A549 (cell line): ENCODE results near the gene ARL6IP5. TPM values are rescaled to one million over a fixed set of nuclear protein-coding genes. Genes with fewer than 3 reads are reported as not detected.
A peak's percentile ranks its signal among the peaks of the same experiment; 100 is the strongest.

Experiments
- ATAC-seq, 2 experiments: fragments of 200-7000 bp in 1 of 2; fragments of >200 bp in 1 of 2; cut with Nextera tagmentation in 1 of 2; cut with Tn5 transposase in 1 of 2; 3 replicates each; pipeline versions ENCODE4 v1.8.0 to v1.9.1; 2018 to 2020; ENCODE audit warnings: mild to moderate bottlenecking in 1 of 2, moderate library complexity in 1 of 2
- CTCF ChIA-PET: fragments of 300-600 bp; sonication (Branson Sonifier 250); formaldehyde crosslinking; extraction: SDS; loops from one replicate; lab custom pipeline; 2021; ENCODE audit warnings: antibody characterized with exemption, inconsistent platforms; lab: Yijun Ruan, JAX
- POLR2A ChIA-PET: fragments of 350-600 bp; formaldehyde crosslinking; extraction: SDS; loops from one replicate; lab custom pipeline; 2021; ENCODE audit warnings: antibody characterized with exemption, inconsistent platforms; lab: Yijun Ruan, JAX
- DNase-seq, 2 experiments: peaks; one replicate each; pipeline versions ENCODE4 v3.0.0 to v3.0.0-alpha.2; 2011 to 2016; ENCODE audit warnings: low read depth in 1 of 2, low spot score in 1 of 2
- FAIRE-seq: peaks from 2 replicates; lab custom pipeline; 2011; peaks lifted over from hg19 to GRCh38; lab: Jason Lieb, UNC
- H3K27ac ChIP-seq, 2 experiments: fragments of >200 bp; sonication (Bioruptor Twin); formaldehyde crosslinking; 3 replicates each; pipeline ENCODE4 v1.5.1; 2016 to 2017
- H3K4me1 ChIP-seq: fragments of >200 bp; sonication (Bioruptor Twin); formaldehyde crosslinking; 3 replicates; pipeline ENCODE4 v1.6.1; 2016
- H3K4me2 ChIP-seq: fragments of >200 bp; sonication (Bioruptor Twin); formaldehyde crosslinking; 3 replicates; pipeline ENCODE4 v1.6.1; 2016
- H3K4me3 ChIP-seq: fragments of >200 bp; sonication (Bioruptor Twin); formaldehyde crosslinking; 3 replicates; pipeline ENCODE4 v1.5.1; 2016
- H3K9me3 ChIP-seq: fragments of >200 bp; sonication (Bioruptor Twin); formaldehyde crosslinking; 3 replicates; pipeline ENCODE4 v1.6.1; 2016
- BCL3 ChIP-seq: fragments of >200 bp; sonication (Bioruptor Twin); formaldehyde crosslinking; IDR thresholded peaks from 3 replicates; pipeline ENCODE4 v1.6.1; 2016
- CBX8 ChIP-seq: fragments of 200-600 bp; sonication (generic); IDR thresholded peaks from 2 replicates; pipeline ENCODE4 v1.6.1; 2016
- CHD4 ChIP-seq: fragments of 200-600 bp; sonication (generic); IDR thresholded peaks from 2 replicates; pipeline ENCODE4 v1.6.1; 2016; ENCODE audit warnings: antibody characterized with exemption, mild to moderate bottlenecking, borderline replicate concordance
- EHMT2 ChIP-seq: fragments of 200-600 bp; sonication (generic); IDR thresholded peaks from 2 replicates; pipeline ENCODE4 v1.6.1; 2016; ENCODE audit warnings: antibody characterized with exemption, low read depth, mild to moderate bottlenecking, moderate library complexity
- EP300 ChIP-seq, 2 experiments: fragments of >200 bp; sonication (Bioruptor Twin); formaldehyde crosslinking; IDR thresholded peaks; 2 replicates in 1 of 2; 3 replicates in 1 of 2; pipeline ENCODE4 v1.6.1; 2016 to 2017
- ESRRA ChIP-seq: fragments of 150-350 bp; IDR thresholded peaks from 2 replicates; pipeline ENCODE4 v1.6.1; 2014; ENCODE audit warnings: mild to moderate bottlenecking, low read length, borderline replicate concordance
- HEYL ChIP-seq: fragments of 250-450 bp; sonication (Bioruptor Pico); IDR thresholded peaks from 2 replicates; pipeline ENCODE4 v1.8.0; 2021; ENCODE audit warnings: mild to moderate bottlenecking, moderate library complexity
- HOXA7 ChIP-seq: fragments of 250-450 bp; sonication (Bioruptor Pico); IDR thresholded peaks from 2 replicates; pipeline ENCODE4 v1.5.0; 2020; ENCODE audit warnings: mild to moderate bottlenecking, moderate library complexity
- KDM5A ChIP-seq: fragments of 200-600 bp; sonication (generic); IDR thresholded peaks from 2 replicates; pipeline ENCODE4 v1.6.1; 2016; ENCODE audit warnings: antibody characterized with exemption, mild to moderate bottlenecking
- MAFK ChIP-seq: fragments of 450-650 bp; IDR thresholded peaks from 2 replicates; pipeline ENCODE4 v1.6.1; 2014; ENCODE audit not compliant: partially characterized antibody
- NPAS2 ChIP-seq: fragments of 250-450 bp; sonication (Bioruptor Pico); IDR thresholded peaks from 2 replicates; pipeline ENCODE4 v1.8.0; 2022; ENCODE audit warnings: mild to moderate bottlenecking, moderate library complexity, borderline replicate concordance
- PBX3 ChIP-seq: IDR thresholded peaks from 2 replicates; pipeline ENCODE4 v1.6.1; 2012
- TP53 ChIP-seq: fragments of 250-450 bp; sonication (Bioruptor Pico); IDR thresholded peaks from 2 replicates; pipeline ENCODE4 v1.5.0; 2021; ENCODE audit warnings: mild to moderate bottlenecking, moderate library complexity
- USF2 ChIP-seq: fragments of 450-650 bp; IDR thresholded peaks from 2 replicates; pipeline ENCODE4 v1.6.1; 2014; ENCODE audit warnings: antibody characterized with exemption
- WGBS: methylation state at CpG from one replicate; pipeline ENCODE4 v1.1.6; 2017; ENCODE audit errors: missing lambda C conversion rate; 5-methylcytosine and 5-hydroxymethylcytosine counted together
- polyA minus RNA-seq: library from RNA; depleted of rRNA, polyadenylated mRNA; stranded (reverse); fragments of >200 nt; gene quantifications from 2 replicates; pipeline ENCODE4 v1.2.3, GENCODE V29; 2011; rRNA and poly(A)+ RNA removed
- polyA plus RNA-seq, 4 experiments: library from polyadenylated mRNA; depleted of rRNA in 3 of 4; stranded (reverse); fragments of >200 nt; fragmentation: RNase III in 1 of 4; extraction: RNeasy Plus Mini Kit Qiagen cat#74134 plus additional on column Dnase treatment in 1 of 4; gene quantifications; 2 replicates in 3 of 4; 3 replicates in 1 of 4; pipeline ENCODE4 v1.2.3, GENCODE V29; 2011 to 2017

ARL6IP5 gene
- polyA plus RNA-seq (2011; rRNA removed) (86.6 and 109 TPM in 2 replicates), polyA plus RNA-seq (2017; fragmentation: RNase III; extraction: RNeasy Plus Mini Kit Qiagen cat#74134 plus additional on column Dnase treatment) (73.8 to 78.7 TPM (median 76.9 TPM) in 3 replicates), polyA minus RNA-seq (50.4 and 67.8 TPM in 2 replicates)
- 31.8 and 36.1 TPM in 2 replicates for polyA plus RNA-seq (2012; cell fraction: cytosol; rRNA removed)
- 25.5 and 26.0 TPM in 2 replicates for polyA plus RNA-seq (2012; cell fraction: nucleus; rRNA removed)

- no peaks in the 10 kb centered on the region for H3K9me3 ChIP-seq
- POLR2A ChIA-PET = interaction anchor here (1.3 to 1.9 kb wide), 2 partner anchors 33 to 71 kb away, joined by 4 to 7 read pairs; partner anchors contain the start of genes EOGT and TMF1
- WGBS = 0% methylated on average over 20 of the region's 32 CpGs
These were observed at the start of gene ARL6IP5 for GRCh38 chr3:69084326-69085167. Gene ARL6IP5 (plus strand): TSS chr3:69084937. CDS start chr3:69085048, 111 bp downstream.

GRCh38 chr3:69044608-69045007 lies 40.1 kb upstream of the ARL6IP5 start:
- Histone ChIP-seq H3K4me1 (no peaks in the 10 kb centered on the region), H3K4me2 (no peak overlapping the region), H3K27ac (no peak overlapping the region), H3K9me3 (no peaks in the 10 kb centered on the region), H3K4me3 (no peak overlapping the region)
- TF ChIP-seq CHD4 = no peak
- TF ChIP-seq EHMT2 = no peak
- TF ChIP-seq MAFK = no peak
- TF ChIP-seq EP300 (IDR thresholded peaks at IDR 0.05) = no peak
- TF ChIP-seq HEYL = no peak
- no peak for TF ChIP-seq HOXA7 (CRISPR knock-in tag)
- no peak for TF ChIP-seq BCL3
- no peak for ATAC-seq
- WGBS = 94% methylated on average over 2 of the region's 2 CpGs
- ChIA-PET CTCF (interaction anchor here (1.7 kb wide), 1 partner anchor 31 kb away, joined by 6 read pairs; the partner anchor contains the start of gene EOGT), POLR2A (no interaction called here)
- no peak for DNase-seq
- no peak for FAIRE-seq

More at GRCh38 chr3:69084326-69085167, at the start of gene ARL6IP5:
- TF ChIP-seq KDM5A = 0 out of 2 replicates have a peak, but pooled peaks have one; percentile 45
- TF ChIP-seq PBX3 = peak; percentile 76; the same call in 1 of the 2 replicates
- TF ChIP-seq TP53 (CRISPR knock-in tag) = no peak
- TF ChIP-seq NPAS2 = no peak
- CTCF ChIA-PET = interaction anchor here (0.7 kb wide), 1 partner anchor 35 kb away, joined by 3 read pairs; no protein-coding TSS in a partner anchor
- Histone ChIP-seq H3K4me1 (peaks cover 69% of the 10 kb centered on the region), H3K27ac (peak within 1 kb of the TSS; percentile 96), H3K4me3 (peak within 1 kb of the TSS; percentile 62), H3K4me2 (peak within 1 kb of the TSS; percentile 95)
- ATAC-seq = peak; percentile 68 to 81
- DNase-seq = peak; percentile 61 to 90
- no peak for FAIRE-seq

GRCh38 chr3:69048990-69049389 lies 35.7 kb upstream of the ARL6IP5 start:
- no peak for FAIRE-seq
- TF ChIP-seq CBX8 (no peak), USF2 (no peak), ESRRA (no peak)
- TF ChIP-seq, all 56 proteins: peak for 0
- Histone ChIP-seq H3K4me1 (peaks cover 3% of the 10 kb centered on the region; the same call in 2 of the 3 replicates), H3K9me3 (no peaks in the 10 kb centered on the region), H3K27ac (no peak overlapping the region), H3K4me2 (no peak overlapping the region), H3K4me3 (no peak overlapping the region)
- POLR2A ChIA-PET = no interaction called here
- DNase-seq (no peak), ATAC-seq (no peak)
- WGBS = 88% methylated on average over 2 of the region's 2 CpGs
- CTCF ChIA-PET = no interaction called here
